ENCODE measurements around the gene ICA1L.

The ICA1L gene

GRCh38 chr2:202797944-202798343, 73.6 kb downstream of the ICA1L start:
- Histone ChIP-seq H3K9me3 (ENCODE audit: low read length) (no peaks in the 10 kb centered on the region), H3K4me3 (ENCODE audit: low read length) (no peak overlapping the region)

GRCh38 chr2:202790676-202791075, 80.9 kb downstream of the ICA1L start:
- no peaks in the 10 kb centered on the region for H3K27me3 ChIP-seq (ENCODE audit: insufficient read depth, low read length)
- peaks cover 25% of the 10 kb centered on the region for H3K36me3 ChIP-seq (ENCODE audit: insufficient read depth, low read length)
- no peaks in the 10 kb centered on the region for H3K9me3 ChIP-seq (ENCODE audit: low read length)
- no peak overlapping the region for H3K4me3 ChIP-seq (ENCODE audit: low read length)
- no peak overlapping the region for H2AFZ ChIP-seq (ENCODE audit: low read depth, low read length)
- H3K4me1 ChIP-seq (ENCODE audit: insufficient read depth, low read length): no peaks in the 10 kb centered on the region

More at GRCh38 chr2:202797944-202798343, 73.6 kb downstream of the ICA1L start:
- H3K4me1 ChIP-seq (ENCODE audit: insufficient read depth, low read length): no peaks in the 10 kb centered on the region
- H3K36me3 ChIP-seq (ENCODE audit: insufficient read depth, low read length): no peaks in the 10 kb centered on the region
- H3K27me3 ChIP-seq (ENCODE audit: insufficient read depth, low read length): no peaks in the 10 kb centered on the region
- H2AFZ ChIP-seq (ENCODE audit: low read depth, low read length): no peak overlapping the region

- no peaks in the 10 kb centered on the region for H3K27me3 ChIP-seq (ENCODE audit: insufficient read depth, low read length)
- H3K9me3 ChIP-seq (ENCODE audit: low read length): no peaks in the 10 kb centered on the region
- H3K36me3 ChIP-seq (ENCODE audit: insufficient read depth, low read length): peaks cover 41% of the 10 kb centered on the region
- H2AFZ ChIP-seq (ENCODE audit: low read depth, low read length): no peak overlapping the region
- H3K4me1 ChIP-seq (ENCODE audit: insufficient read depth, low read length): no peaks in the 10 kb centered on the region
- H3K4me3 ChIP-seq (ENCODE audit: low read length): no peak overlapping the region
Measured at GRCh38 chr2:202786842-202787241, 84.7 kb downstream of the ICA1L start.

- H3K4me3 ChIP-seq (ENCODE audit: low read length): no peak overlapping the region
- peaks cover 56% of the 10 kb centered on the region for H3K36me3 ChIP-seq (ENCODE audit: insufficient read depth, low read length)
Measured at GRCh38 chr2:202782940-202783558, 88.5 kb downstream of the ICA1L start.

GRCh38 chr2:202780514-202781021, 91.0 kb downstream of the ICA1L start:
- Histone ChIP-seq H2AFZ (ENCODE audit: low read depth, low read length) (no peak overlapping the region), H3K4me3 (ENCODE audit: low read length) (no peak overlapping the region), H3K4me1 (ENCODE audit: insufficient read depth, low read length) (no peaks in the 10 kb centered on the region), H3K36me3 (ENCODE audit: insufficient read depth, low read length) (peaks cover 58% of the 10 kb centered on the region), H3K9me3 (ENCODE audit: low read length) (no peaks in the 10 kb centered on the region), H3K27me3 (ENCODE audit: insufficient read depth, low read length) (no peaks in the 10 kb centered on the region)

More at GRCh38 chr2:202782940-202783558, 88.5 kb downstream of the ICA1L start:
- H3K27me3 ChIP-seq (ENCODE audit: insufficient read depth, low read length): no peaks in the 10 kb centered on the region
- no peaks in the 10 kb centered on the region for H3K4me1 ChIP-seq (ENCODE audit: insufficient read depth, low read length)
- no peak overlapping the region for H2AFZ ChIP-seq (ENCODE audit: low read depth, low read length)
- H3K9me3 ChIP-seq (ENCODE audit: low read length): no peaks in the 10 kb centered on the region

GRCh38 chr2:202778217-202778616, 93.3 kb downstream of the ICA1L start:
- Histone ChIP-seq H2AFZ (ENCODE audit: low read depth, low read length) (no peak overlapping the region), H3K4me3 (ENCODE audit: low read length) (no peak overlapping the region), H3K27me3 (ENCODE audit: insufficient read depth, low read length) (no peaks in the 10 kb centered on the region), H3K36me3 (ENCODE audit: insufficient read depth, low read length) (peaks cover 60% of the 10 kb centered on the region), H3K9me3 (ENCODE audit: low read length) (no peaks in the 10 kb centered on the region), H3K4me1 (ENCODE audit: insufficient read depth, low read length) (no peaks in the 10 kb centered on the region)

- no peak overlapping the region for H3K4me3 ChIP-seq (ENCODE audit: low read length)
Measured at GRCh38 chr2:202774104-202774503, 97.5 kb downstream of the ICA1L start.

GRCh38 chr2:202773301-202773973, 98.1 kb downstream of the ICA1L start:
- no peak overlapping the region for H2AFZ ChIP-seq (ENCODE audit: low read depth, low read length)
- H3K4me3 ChIP-seq (ENCODE audit: low read length): no peak overlapping the region
- H3K36me3 ChIP-seq (ENCODE audit: insufficient read depth, low read length): peaks cover 51% of the 10 kb centered on the region
- no peaks in the 10 kb centered on the region for H3K27me3 ChIP-seq (ENCODE audit: insufficient read depth, low read length)
- no peaks in the 10 kb centered on the region for H3K4me1 ChIP-seq (ENCODE audit: insufficient read depth, low read length)
- H3K9me3 ChIP-seq (ENCODE audit: low read length): no peaks in the 10 kb centered on the region

More at GRCh38 chr2:202774104-202774503, 97.5 kb downstream of the ICA1L start:
- Histone ChIP-seq H2AFZ (ENCODE audit: low read depth, low read length) (no peak overlapping the region), H3K27me3 (ENCODE audit: insufficient read depth, low read length) (no peaks in the 10 kb centered on the region), H3K36me3 (ENCODE audit: insufficient read depth, low read length) (peaks cover 57% of the 10 kb centered on the region), H3K9me3 (ENCODE audit: low read length) (no peaks in the 10 kb centered on the region), H3K4me1 (ENCODE audit: insufficient read depth, low read length) (no peaks in the 10 kb centered on the region)

- Histone ChIP-seq H3K27me3 (ENCODE audit: insufficient read depth, low read length) (no peaks in the 10 kb centered on the region), H3K9me3 (ENCODE audit: low read length) (no peaks in the 10 kb centered on the region), H3K4me1 (ENCODE audit: insufficient read depth, low read length) (no peaks in the 10 kb centered on the region), H3K4me3 (ENCODE audit: low read length) (no peak overlapping the region), H3K36me3 (ENCODE audit: insufficient read depth, low read length) (peaks cover 42% of the 10 kb centered on the region), H2AFZ (ENCODE audit: low read depth, low read length) (no peak overlapping the region)
Measured at GRCh38 chr2:202771741-202772460, 99.7 kb downstream of the ICA1L start.

GRCh38 chr2:202771336-202771735, 100.2 kb downstream of the ICA1L start:
- Histone ChIP-seq H2AFZ (ENCODE audit: low read depth, low read length) (no peak overlapping the region), H3K27me3 (ENCODE audit: insufficient read depth, low read length) (no peaks in the 10 kb centered on the region), H3K36me3 (ENCODE audit: insufficient read depth, low read length) (peaks cover 43% of the 10 kb centered on the region), H3K4me1 (ENCODE audit: insufficient read depth, low read length) (no peaks in the 10 kb centered on the region), H3K9me3 (ENCODE audit: low read length) (no peaks in the 10 kb centered on the region), H3K4me3 (ENCODE audit: low read length) (no peak overlapping the region)

- no peaks in the 10 kb centered on the region for H3K4me1 ChIP-seq (ENCODE audit: insufficient read depth, low read length)
- H2AFZ ChIP-seq (ENCODE audit: low read depth, low read length): no peak overlapping the region
- peaks cover 48% of the 10 kb centered on the region for H3K36me3 ChIP-seq (ENCODE audit: insufficient read depth, low read length)
- H3K27me3 ChIP-seq (ENCODE audit: insufficient read depth, low read length): no peaks in the 10 kb centered on the region
- H3K4me3 ChIP-seq (ENCODE audit: low read length): no peak overlapping the region
- no peaks in the 10 kb centered on the region for H3K9me3 ChIP-seq (ENCODE audit: low read length)
Measured at GRCh38 chr2:202769201-202769600, 102.4 kb downstream of the ICA1L start.

- peaks cover 42% of the 10 kb centered on the region for H3K36me3 ChIP-seq (ENCODE audit: insufficient read depth, low read length)
- H3K9me3 ChIP-seq (ENCODE audit: low read length): no peaks in the 10 kb centered on the region
- H3K27me3 ChIP-seq (ENCODE audit: insufficient read depth, low read length): no peaks in the 10 kb centered on the region
- no peak overlapping the region for H2AFZ ChIP-seq (ENCODE audit: low read depth, low read length)
- no peak overlapping the region for H3K4me3 ChIP-seq (ENCODE audit: low read length)
- no peaks in the 10 kb centered on the region for H3K4me1 ChIP-seq (ENCODE audit: insufficient read depth, low read length)
Measured at GRCh38 chr2:202768273-202768672, 103.3 kb downstream of the ICA1L start.

- no peaks in the 10 kb centered on the region for H3K9me3 ChIP-seq (ENCODE audit: low read length)
- no peak overlapping the region for H3K4me3 ChIP-seq (ENCODE audit: low read length)
- no peak overlapping the region for H2AFZ ChIP-seq (ENCODE audit: low read depth, low read length)
- peaks cover 48% of the 10 kb centered on the region for H3K36me3 ChIP-seq (ENCODE audit: insufficient read depth, low read length)
- no peaks in the 10 kb centered on the region for H3K27me3 ChIP-seq (ENCODE audit: insufficient read depth, low read length)
- H3K4me1 ChIP-seq (ENCODE audit: insufficient read depth, low read length): no peaks in the 10 kb centered on the region
Measured at GRCh38 chr2:202765436-202765835, 106.1 kb downstream of the ICA1L start.

Measured in neuron (in vitro differentiated cells).